Cardiac muscle cell (in vitro differentiated cells and primary cell): Measurements from ENCODE around the gene PPM1N. TPM values are rescaled to one million over a fixed set of nuclear protein-coding genes. Genes with fewer than 3 reads are reported as not detected.

Source experiments
- DNase-seq, 2 donors: peaks; one replicate each; pipeline versions ENCODE4 v3.0.0 to v3.0.0-alpha.2; 2010 to 2017; ENCODE audit warnings: low read depth in 1 of 2, low spot score in 1 of 2
- H3K27ac ChIP-seq: fragments of 200-600 bp; sonication (generic); 2 replicates; pipeline ENCODE4 v1.5.1; 2016
- H3K27me3 ChIP-seq: fragments of 200-600 bp; sonication (generic); 2 replicates; pipeline ENCODE4 v1.6.0; 2016; ENCODE audit warnings: control low read depth
- H3K36me3 ChIP-seq: fragments of 200-600 bp; sonication (generic); 2 replicates; pipeline ENCODE4 v1.5.1; 2016; ENCODE audit warnings: control low read depth
- H3K4me1 ChIP-seq: fragments of 200-600 bp; sonication (generic); 2 replicates; pipeline ENCODE4 v1.8.1; 2017; ENCODE audit warnings: low read depth, mild to moderate bottlenecking, mixed run types
- H3K4me3 ChIP-seq: fragments of 200-600 bp; sonication (generic); 2 replicates; pipeline ENCODE4 v1.5.1; 2016; ENCODE audit warnings: mild to moderate bottlenecking
- H3K9me3 ChIP-seq: fragments of 200-600 bp; sonication (generic); 2 replicates; pipeline ENCODE4 v1.5.1; 2017; ENCODE audit warnings: low read depth, mild to moderate bottlenecking, control low read depth
- CTCF ChIP-seq: IDR thresholded peaks from 2 replicates; pipeline ENCODE4 v1.5.1; 2012; ENCODE audit warnings: low read depth, mild to moderate bottlenecking, low read length
- polyA plus RNA-seq: library from polyadenylated mRNA; unstranded; fragments of >200 nt; fragmentation: Nextera tagmentation; extraction: Ambion mirVana; gene quantifications from 2 replicates; pipeline ENCODE4 v1.2.1, GENCODE V29; 2016
- total RNA-seq: library from RNA; depleted of rRNA; stranded (reverse); fragments of >200 nt; gene quantifications from 2 replicates; pipeline ENCODE4 v1.2.3, GENCODE V29; 2016

PPM1N gene
- total and polyA plus RNA-seq, 2 experiments from 2014 or later, result 1.2 to 2.9 TPM

GRCh38 chr19:45528744-45529419 lies 30.6 kb downstream of the PPM1N start:
- H3K9me3 ChIP-seq, result no peaks in the 10 kb centered on the region
- no peaks in the 10 kb centered on the region for H3K4me1 ChIP-seq
- no peak overlapping the region for H3K27ac ChIP-seq
- H3K27me3 ChIP-seq, result peaks cover 5% of the 10 kb centered on the region
- no peak for TF ChIP-seq CTCF
- H3K36me3 ChIP-seq, result peaks cover 7% of the 10 kb centered on the region
- DNase-seq, result peak; percentile 43 to 60
- peak overlapping the region; percentile 26 for H3K4me3 ChIP-seq

- Histone ChIP-seq H3K9me3 (no peaks in the 10 kb centered on the region), H3K27ac (no peak overlapping the region)
- no peak for DNase-seq
Observed at GRCh38 chr19:45529420-45529785, 31.2 kb downstream of the PPM1N start.

GRCh38 chr19:45531349-45531748 lies 33.1 kb downstream of the PPM1N start:
- H3K36me3 ChIP-seq, result no peaks in the 10 kb centered on the region
- no peak overlapping the region for H3K4me3 ChIP-seq
- peaks cover 5% of the 10 kb centered on the region for H3K27me3 ChIP-seq
- H3K4me1 ChIP-seq, result no peaks in the 10 kb centered on the region
- no peaks in the 10 kb centered on the region for H3K9me3 ChIP-seq
- no peak for DNase-seq
- no peak overlapping the region for H3K27ac ChIP-seq
- TF ChIP-seq CTCF, result no peak

More at GRCh38 chr19:45529420-45529785, 31.2 kb downstream of the PPM1N start:
- Histone ChIP-seq H3K27me3 (peaks cover 5% of the 10 kb centered on the region), H3K4me3 (peak overlapping the region; percentile 26), H3K4me1 (no peaks in the 10 kb centered on the region), H3K36me3 (peaks cover 6% of the 10 kb centered on the region)
- no peak for TF ChIP-seq CTCF

GRCh38 chr19:45539459-45539858 lies 41.2 kb downstream of the PPM1N start:
- Histone ChIP-seq H3K27ac (no peak overlapping the region), H3K9me3 (no peaks in the 10 kb centered on the region), H3K36me3 (no peaks in the 10 kb centered on the region), H3K27me3 (no peaks in the 10 kb centered on the region), H3K4me1 (no peaks in the 10 kb centered on the region), H3K4me3 (no peak overlapping the region)
- DNase-seq, result no peak
- no peak for TF ChIP-seq CTCF

- Histone ChIP-seq H3K36me3 (no peaks in the 10 kb centered on the region), H3K4me3 (no peak overlapping the region), H3K27me3 (no peaks in the 10 kb centered on the region), H3K4me1 (no peaks in the 10 kb centered on the region), H3K27ac (no peak overlapping the region), H3K9me3 (no peaks in the 10 kb centered on the region)
- no peak for DNase-seq
- no peak for TF ChIP-seq CTCF
Observed at GRCh38 chr19:45542234-45542668, 44.0 kb downstream of the PPM1N start.
